DMS153 treated with DMSO at 0.1 percent for 48 hours (cell line): ENCODE results near the gene IFI30.
A peak's percentile ranks its signal among the peaks of the same experiment; 100 is the strongest.
"Not testable (repeated sequence)": the region's sequence is repeated elsewhere in the genome, so short reads cannot be mapped to it uniquely, and the experiment has no call there.

Experiments
- DNase-seq: peaks from one replicate; lab custom pipeline; 2025; ENCODE audit not compliant: unreplicated experiment; lab: John Stamatoyannopoulos, UW

Gene IFI30

DNA sequence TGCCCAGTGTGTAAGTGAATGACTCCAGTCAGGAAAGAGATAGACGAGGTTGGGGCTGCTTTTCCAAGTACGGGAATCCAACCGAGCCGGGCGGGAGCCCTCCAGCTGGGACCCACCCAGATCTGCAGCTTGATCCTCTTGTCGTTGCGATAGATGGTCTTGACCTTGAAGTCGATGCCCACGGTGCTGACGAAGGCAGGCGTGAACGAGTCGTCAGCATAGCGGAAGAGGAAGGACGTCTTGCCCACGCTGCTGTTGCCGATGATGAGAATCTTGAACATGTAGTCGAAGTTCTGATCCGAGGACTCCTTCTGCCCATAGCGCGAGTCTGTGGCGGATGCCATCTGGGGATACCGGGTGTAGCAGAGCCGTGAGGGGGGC, 28.8 kb downstream of the IFI30 start:
- DNase-seq = no peak

DNA sequence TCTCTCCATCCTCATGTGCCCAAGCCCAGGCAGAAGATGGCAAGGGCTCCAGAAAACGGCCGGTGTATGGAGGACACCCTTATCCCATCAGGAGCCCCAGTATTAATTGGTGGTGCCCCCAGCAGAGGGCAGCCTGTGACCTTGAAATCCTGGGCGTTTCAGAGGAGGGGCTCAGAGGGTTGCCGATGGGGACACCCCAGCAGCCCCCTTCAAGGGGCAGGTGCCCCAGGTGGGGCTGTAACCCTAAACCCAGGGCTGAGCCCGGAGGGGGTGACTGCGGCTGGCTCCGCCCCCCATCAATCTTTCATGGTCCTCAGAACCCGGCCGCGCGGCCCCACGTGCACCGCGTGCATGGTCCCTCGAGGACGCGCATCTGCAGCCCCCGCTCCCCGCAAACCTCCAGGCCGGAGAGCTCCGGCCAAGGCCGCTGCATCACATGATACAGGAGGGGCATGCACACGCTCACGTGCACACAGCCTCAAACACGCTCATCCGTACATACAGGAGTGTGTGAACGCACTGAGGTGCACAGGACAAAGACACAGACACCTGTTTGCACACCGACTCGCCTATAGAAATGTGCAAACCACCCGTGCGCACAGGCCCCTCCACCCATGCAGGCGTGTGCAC, 29.3 kb downstream of the IFI30 start:
- DNase-seq = no peak

DNA sequence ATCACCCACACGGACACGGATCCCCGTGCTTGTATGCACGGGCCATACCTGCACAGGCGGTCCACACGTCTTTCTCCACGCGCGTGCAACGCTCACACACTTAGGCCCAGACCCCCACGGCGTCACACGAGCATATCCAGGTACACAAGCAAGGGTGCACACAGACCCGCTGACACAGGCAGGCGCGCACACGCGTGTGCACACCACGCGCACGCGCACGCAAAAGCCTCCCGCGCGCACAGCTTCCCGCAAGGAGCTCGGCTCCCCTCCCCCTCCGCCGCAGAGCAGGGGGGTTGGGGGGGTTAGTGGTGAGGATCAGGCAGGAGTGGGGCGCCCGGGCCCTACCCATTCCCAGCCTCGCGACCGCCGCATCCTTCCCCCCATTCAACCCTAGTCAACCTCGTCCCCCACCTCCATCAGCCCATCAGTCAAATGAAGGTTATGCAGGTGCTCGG, 29.8 kb downstream of the IFI30 start:
- no peak for DNase-seq

DNA sequence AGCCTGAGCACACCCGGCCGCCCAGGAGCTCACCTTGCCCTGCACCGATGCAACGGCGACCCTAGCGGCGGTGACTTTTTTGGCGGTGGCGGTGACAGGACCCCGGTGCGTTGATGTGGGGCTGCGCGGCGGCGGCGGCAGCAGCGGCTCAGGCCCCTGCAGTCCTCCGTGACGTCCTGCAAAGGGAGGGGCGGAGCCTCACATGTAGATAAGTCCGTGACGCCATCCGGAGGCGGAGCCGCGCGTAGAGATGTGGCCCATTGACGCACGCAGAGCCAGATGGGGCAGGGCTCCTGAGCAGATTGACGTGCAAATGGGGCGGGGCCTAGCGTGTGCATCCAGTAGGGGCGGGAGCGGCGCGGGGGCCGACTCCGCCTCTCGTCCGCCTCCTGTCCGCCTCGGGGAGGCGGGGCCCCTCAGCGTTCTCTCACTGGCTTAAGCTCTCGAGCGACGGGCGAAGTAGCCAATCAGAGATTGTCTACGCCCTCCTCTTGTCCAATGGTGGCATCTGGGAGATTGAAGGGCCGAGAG, 30.3 kb downstream of the IFI30 start, which contains the start of gene RAB3A:
TSS of gene RAB3A (minus strand) at position 180 of the 531 bp plus-strand sequence. CDS start 1,302 bp downstream, outside the sequence.
- DNase-seq = peak; percentile 99

DNA sequence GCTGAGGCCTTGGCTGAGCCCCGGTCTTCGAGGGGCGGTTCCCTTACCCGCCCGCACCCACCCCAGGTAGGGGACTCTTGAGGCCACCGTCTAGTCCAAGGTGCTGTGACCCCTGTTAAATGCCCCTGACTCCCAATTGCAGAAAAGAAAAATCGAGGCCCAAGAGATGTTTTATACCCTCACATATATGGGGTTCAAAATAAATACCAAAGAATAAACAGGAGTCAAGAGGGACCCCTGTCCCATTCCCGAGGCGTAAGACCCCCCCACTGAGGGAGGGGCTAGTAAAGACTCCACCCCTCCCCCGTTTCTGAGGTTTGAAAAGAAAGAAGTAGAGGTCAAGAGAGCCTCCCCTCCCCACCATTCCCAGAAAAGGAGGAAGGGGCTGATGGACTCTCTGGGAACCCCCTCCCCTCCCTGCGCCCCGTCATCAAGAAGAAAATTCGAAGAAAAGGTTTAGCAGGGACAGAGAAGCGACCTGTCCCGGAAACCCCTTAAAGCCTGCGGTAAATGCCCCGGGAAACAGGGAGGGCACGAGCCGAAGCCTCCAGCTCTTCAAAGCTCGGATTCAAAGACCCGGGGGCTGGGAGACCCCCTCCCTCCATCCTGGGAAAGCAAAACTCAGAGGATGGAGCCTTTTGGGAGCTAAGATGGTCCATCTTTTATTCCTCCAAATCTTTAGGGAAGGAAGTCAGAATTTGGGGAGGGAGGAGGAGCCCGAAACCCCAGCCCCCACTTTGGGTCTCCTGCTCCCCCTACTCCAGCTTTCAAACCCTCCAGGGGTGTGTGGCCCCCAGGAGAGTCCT, 31.0 kb downstream of the IFI30 start:
- peak; percentile 68 for DNase-seq

DNA sequence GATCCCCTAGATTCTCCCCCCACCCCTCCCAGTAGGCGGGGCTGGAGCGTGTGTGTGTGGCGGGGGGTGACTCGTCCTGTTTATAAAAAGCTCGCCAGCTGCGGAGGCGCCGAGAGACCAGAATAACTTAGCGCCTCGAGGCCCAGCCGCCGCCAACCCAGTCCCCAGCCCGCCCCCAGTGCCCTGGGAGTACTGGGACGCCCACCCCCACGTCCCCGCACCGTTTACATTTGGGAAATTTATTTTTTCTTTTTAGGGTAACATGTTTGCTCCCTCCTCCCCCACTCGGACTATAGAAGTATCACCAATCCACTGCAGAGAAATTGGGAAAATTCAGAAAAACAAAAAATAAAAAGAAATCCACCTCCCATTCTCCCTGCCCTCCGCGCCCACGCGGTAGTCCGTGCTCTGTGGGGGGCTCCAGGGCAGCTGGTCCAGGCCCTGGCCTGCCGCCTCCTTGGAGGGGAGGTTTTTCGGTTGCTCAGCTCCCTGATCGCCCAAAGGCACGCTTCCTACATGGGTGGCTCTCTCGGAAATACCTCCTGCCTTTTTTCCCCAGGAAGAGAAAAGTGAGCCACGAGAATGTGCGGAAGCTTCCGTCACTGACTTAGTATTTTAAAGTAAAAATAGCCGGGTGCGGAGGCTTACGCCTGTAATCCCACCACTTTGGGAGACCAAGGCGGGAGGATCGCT, 31.7 kb downstream of the IFI30 start:
- DNase-seq = no peak

DNA sequence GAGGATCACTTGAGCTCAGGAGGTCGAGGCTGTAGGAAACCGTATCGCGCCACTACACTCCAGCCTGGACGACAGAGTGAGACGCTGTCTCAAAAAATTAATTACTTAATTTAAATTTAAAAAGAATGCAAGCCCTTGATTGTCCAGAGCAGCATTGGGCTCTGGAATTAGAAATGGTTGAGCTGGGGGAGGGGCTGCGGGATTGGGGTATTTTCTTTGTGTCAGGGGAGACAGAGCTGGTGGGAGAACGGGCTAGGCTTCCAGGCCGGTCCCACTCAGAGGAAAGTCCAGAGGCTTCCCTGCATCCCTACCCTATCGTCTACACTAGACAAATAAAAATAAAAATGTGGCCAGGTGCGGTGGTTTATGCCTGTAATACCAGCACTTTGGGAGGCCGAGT, 32.4 kb downstream of the IFI30 start:
- no peak for DNase-seq

DNA sequence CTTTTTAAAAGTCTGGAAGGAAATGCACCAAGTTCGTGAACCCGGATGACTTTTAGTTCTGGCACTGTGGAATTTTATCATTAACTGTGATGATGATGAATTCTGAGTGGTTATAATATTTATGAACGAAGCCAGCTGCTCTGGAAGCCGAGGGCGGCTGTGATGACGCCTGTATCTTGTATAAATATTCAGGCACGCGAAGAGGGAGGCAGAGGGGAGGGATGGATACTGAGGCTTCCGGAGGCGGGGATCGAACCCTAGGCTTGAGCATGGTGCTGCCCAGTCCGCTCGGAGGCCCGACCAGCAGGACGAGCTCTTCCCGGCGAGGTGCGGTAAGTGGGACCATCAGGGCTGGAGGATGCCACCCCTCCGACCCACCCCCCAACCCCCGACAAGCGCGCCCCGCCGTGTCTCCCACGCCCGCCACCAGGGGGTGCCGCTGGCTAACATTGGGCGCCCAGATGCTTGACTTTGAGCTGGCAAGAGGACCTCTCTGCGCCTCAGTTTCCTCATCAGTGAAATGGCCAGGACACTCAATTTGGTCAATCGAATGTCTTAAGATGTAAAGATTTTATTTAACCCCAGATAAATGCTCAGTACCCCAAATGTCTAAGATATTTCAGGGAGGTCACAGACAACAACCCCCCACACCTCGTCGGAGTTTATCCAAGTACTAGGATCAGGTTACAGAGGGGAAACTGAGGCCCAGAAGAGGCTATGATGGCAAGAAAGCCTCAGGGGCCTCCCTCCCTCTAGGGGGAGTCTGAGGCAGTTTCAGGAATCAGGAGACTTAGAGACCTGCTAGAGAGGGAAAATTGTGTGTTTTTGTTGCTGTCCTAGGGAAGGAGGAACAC, 34.7 kb downstream of the IFI30 start:
- DNase-seq = no peak

DNA sequence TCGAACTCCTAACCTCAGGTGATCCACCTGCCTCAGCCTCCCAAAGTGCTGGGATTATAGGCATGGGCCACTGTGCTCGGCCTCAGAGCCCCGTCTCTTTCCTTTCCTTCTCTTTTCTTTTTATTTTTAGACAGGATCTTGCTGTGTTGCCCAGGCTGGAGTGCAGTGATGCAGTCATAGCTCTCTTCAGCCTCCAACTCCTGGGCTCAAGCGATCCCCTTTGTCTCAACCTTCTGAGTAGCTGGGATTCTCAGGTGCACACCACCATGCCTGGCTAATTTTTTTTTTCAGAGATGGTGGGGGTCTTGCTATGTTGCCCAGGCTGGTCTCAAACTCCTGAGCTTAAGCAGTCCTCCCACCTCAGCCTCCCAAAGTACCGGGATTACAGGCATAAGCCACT, 36.3 kb downstream of the IFI30 start:
- DNase-seq = not testable (repeated sequence)

DNA sequence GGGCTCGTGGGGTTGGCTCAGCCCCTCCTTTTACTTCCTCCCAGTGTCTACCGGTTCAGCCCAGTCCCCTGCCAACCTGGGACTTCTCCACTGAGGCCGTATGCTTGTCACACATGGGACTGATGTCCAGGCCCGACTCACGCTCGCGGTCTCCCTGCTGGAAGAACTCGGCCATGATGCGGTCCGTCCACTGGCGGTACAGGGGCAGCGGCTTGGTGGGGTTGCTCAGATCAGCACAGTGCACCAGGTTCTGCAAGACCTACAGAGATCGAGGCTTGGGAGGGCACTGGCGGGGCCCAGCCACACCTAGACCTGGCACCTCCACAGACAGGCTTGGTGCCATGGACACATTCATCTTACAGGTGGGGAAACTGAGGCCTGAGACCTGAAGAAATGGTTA, 38.1 kb downstream of the IFI30 start:
- DNase-seq = no peak

DNA sequence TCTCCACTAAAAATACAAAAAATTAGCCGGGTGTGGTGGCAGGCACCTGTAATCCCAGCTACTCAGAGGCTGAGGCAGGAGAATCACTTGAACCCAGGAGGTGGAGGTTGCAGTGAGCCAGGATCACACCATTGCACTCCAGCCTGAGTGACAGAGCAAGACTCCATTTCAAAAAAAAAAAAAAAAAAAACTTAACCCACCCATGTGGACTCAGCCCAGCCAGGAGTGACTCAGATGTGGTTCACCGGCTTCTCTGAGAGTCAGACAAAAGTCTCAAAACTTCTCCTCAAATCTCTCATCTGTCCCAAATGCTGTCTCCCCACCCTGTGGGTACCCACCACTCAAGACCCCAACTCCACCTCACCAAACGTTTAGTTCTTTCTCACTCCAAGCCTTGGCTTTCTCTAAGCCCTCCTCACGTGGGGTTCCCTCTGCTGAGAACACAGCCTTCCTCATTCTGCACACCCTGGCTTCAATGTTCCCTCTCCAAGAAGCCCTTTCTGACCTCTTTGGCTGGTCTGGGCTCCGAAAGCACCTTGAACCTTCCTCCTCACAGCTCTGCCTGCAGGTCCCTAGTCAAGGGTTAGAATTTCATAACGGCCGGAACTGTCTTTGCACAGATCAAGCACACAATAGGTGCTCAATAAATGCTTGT, 41.3 kb downstream of the IFI30 start:
- DNase-seq = no peak

DNA sequence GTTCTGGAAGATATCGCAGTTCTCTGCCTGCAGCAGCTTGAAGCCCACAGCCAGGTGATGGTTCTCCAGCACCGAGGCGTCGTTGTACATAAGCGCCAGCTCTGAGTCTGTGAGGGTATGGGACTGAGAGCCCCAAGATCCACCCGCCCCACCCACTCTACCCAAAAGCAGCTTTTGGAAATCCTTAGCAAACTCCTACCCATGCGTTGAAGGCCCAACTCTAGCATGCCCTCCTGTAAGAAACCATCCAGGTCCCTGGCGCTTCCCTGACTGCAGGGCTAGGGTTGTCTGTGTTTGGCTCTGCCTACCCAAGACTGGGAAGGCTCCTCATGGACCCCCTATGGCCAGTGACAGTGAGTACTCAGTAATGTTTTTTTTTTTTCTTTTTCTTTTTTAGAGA, 43.2 kb downstream of the IFI30 start:
- no peak for DNase-seq

DNA sequence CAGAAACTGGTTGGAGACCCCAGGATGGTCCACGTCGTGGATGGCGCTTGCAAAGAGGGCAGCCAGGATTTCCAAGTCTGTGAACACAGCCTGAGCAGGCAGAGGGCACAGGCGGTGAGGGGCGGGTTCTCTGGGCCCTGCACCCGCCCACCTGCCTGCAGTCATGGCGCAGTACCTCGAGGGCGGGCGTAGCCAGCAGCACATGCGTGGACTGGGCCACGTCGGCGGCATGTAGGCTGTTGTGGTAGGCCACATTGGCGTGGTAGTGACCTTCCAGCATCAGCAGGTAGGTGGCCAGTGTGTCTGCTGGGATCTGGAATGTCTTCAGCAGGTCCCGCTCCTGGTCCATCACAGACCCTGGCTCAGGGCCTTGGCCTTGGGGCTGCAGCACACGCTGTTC, 44.5 kb downstream of the IFI30 start:
- DNase-seq = no peak

DNA sequence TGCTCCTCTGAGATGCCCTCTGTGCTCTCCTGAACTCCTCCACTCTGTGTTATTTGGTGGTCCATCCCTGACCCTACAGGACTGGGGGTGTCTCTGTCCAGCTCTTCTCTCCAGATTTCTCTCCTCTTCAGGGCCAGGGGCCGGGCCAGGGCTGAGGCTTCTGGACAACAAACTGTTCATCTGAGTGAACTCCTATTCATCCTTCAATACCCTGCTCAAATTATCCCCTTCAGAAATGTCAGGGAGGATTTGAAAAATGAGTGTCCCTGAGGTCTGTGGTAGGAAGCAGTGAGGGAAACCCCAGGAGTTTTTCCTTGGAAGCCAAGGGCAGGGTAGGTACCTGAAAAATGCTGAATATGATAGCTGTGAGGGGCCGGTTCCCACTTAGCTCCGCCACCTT, 45.0 kb downstream of the IFI30 start:
- DNase-seq = no peak

DNA sequence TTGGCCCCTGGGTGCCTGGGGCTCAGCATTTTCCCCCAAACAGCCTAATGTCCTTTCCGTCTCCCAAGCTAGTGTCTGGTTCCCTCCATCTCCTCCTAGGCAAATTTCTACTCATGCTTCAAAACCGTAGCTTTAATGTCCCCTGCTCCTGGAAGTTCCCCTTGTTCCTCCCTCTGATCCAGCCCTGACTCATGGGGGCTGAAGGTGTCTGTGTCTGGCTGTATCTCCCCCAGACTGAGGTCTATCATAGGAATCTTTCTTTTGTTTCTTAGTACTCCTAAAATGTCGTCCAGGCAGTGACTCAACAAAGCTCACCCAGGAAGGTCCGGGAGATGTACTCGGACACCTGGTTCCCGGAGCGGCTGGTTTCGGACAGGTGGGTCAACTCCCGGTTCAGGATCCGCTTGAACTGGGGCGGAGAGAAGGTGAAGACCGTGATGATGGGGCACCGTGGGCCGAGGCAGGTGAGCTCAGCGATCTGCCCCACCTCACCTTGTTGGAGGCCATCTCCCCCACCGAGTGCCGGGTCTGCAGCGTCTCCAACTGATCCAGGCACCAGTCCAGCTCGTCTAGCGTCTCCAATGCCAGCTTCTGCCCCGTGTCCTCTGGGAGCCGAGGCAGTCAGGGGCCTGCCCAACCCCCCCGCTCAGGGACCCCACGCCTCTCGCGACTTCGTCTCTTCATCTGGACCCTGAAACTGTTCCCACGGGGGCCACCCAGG, 46.5 kb downstream of the IFI30 start:
- no peak for DNase-seq

DNA sequence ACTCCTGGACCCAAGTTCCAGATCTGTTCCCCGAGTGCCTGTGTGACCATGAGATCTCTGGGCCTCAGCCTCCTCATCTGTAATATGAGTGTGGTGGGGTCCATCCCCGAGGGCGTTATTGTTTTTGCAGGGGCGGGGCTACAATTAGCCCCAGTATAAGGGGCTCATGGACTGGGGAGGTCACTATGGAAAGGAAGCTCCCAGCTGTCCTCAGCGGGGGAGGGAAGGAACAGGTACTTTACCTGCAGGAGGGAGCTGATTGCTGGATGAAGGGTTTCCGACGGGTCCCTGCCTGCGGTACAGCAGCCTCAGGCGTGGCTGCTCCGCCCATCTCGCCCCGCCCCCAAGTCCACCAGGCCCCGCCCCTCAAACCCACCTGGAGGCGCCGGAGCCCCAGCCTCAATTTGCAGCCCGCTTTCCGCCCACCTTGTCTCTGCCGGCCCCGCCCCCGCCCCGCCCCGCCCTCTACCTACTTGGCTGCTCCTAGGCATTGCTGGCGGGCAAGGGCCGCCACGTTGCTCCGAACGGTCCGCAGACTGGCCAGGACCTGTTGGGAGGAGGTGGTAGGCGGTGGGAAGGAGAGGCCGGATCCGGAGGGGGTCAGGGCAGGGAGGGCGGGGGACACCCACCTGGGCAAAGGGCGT, 47.1 kb downstream of the IFI30 start:
- DNase-seq = no peak

DNA sequence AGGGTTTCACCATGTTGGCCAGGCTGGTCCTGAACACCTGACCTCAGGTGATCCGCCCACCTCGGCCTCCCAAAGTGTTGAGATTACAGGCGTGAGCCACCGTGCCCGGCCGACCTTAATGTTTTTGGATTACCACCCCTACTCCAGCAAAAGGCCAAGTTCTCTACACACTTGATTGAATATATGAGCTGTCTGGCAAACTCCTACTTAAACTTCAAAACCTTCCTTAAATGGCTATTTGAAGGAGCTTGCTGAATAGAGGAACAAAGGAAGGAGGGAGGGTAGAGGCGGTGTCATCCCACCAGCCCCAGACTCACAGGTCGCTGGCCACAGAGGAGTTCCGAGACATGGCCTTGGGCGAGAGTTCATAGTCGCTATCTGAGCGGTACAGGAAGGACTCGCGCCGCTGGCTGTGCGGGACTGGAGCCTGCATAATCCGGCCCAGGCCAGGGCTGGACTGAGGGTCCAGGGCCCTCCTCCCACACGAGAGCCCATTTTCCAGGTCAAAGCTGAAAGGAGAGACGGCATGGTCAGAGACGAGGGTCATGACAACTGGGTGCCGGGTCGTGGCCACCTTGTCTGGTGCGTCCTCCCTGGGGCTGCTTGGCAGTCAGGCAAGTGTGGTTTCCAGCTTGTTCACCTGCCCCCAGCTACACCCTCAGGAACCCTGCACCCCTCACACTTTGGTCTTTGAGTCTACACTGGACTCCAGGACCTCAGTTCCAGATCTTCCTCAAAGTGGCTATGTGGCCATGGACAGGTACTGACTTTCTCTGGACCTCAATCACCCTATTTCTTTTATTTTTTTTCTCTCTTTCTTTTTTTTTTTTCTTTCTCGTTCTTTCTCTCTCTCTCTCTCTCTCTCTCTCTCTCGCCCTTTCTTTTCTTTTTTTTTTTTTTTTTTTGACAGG, 48.5 kb downstream of the IFI30 start:
- DNase-seq = no peak

DNA sequence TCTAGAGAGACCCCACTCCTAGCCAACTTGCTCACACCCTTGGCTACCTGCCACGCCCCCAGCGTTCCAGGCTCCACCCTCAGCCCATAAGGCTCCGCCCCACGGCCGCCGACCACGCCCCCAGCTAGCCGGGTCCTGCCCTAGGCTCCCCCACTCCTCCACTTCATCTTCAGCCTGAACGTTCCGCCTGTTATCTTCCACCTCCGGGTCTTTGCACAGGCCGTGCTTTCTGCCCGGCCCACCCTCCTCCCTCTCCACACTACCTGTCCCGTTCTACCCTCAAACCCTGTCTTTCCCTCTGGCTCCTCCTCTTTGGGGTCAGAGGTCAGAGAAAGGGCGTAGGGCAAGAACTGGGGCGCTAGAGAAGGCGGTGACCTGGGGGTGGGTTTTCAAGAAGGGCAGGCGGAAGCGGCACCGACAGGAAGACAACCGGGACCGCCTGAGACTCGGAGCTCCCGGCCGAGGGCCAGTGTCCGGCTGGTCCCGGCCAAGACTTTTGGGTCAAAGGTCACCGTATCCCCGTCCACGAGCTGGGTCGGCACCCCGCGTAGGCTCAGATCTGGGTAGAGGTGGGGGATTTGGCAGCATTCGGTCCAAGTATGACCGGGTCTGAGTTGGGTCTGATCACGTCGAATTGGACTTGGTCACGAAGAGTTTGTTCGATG, 50.4 kb downstream of the IFI30 start:
- DNase-seq = peak; percentile 21
